ENCODE measurements around the gene CBX8.

Gene CBX8

DNA sequence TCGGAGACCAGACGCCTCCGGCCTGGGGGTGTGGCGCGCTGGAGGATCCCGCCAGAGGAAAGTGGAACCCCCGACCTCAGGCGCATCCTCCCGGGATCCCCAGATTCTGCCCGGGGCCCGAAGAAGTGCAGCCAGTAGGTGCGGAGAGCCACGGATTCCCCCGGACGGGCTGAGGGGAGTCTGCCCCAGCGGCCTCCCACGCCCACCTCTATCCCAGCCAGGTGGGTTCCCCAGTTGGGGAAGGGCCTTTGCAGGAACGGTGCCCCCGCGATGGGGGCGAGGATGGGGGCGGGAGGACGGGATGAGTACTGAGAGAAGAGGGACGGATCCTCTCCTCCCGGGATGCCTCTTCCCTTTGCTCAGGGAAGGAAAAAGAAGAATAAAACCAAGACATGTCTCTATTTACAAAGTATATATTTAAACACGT, 5.1 kb downstream of the CBX8 start:
- DNase-seq: no peak

DNA sequence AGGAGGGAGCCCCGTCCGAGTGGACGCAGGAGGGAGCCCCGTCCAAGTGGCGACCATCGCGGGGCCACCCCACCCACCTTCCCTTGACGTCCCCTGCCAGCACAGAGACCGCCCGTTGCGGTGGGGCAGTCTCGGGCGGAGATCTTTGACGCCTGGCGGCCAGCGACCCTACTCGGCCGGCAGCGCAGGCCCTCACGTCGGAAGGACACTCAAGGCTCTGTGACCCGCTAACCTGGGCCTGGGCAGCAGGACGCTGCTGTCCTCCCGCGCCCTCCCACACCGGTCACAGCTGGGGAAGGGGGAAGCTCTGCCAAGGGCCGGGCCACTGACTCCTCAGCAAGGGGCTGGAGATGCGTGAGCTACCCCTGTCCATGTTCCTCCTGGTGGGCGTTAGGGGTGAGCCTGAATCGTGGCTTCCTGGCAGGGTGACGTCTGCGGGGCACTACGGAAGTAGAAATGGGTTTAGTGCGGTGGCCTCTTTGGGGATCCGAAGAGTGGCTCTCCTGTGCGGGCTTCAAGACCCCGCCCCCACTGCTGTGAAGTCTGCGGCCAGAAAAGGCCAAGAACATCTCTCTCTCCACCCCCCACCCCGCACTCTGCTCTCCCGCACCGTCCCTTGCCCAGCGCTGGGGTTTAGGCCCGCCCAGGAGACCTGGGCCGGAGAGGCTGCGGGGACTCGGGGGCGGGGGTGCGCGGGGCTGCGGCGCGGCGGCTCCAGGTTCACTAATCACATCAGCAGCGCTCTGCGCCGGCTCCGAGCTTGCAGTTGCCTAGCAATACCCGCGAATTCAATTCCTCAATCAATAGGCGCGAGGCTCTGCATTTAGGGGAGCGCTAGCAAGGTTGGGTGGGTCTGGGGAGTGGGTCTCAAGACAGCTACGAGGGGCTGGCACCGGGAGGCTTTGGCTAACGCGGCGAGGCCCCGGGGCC, 5.8 kb downstream of the CBX8 start:
- no peak for DNase-seq

DNA sequence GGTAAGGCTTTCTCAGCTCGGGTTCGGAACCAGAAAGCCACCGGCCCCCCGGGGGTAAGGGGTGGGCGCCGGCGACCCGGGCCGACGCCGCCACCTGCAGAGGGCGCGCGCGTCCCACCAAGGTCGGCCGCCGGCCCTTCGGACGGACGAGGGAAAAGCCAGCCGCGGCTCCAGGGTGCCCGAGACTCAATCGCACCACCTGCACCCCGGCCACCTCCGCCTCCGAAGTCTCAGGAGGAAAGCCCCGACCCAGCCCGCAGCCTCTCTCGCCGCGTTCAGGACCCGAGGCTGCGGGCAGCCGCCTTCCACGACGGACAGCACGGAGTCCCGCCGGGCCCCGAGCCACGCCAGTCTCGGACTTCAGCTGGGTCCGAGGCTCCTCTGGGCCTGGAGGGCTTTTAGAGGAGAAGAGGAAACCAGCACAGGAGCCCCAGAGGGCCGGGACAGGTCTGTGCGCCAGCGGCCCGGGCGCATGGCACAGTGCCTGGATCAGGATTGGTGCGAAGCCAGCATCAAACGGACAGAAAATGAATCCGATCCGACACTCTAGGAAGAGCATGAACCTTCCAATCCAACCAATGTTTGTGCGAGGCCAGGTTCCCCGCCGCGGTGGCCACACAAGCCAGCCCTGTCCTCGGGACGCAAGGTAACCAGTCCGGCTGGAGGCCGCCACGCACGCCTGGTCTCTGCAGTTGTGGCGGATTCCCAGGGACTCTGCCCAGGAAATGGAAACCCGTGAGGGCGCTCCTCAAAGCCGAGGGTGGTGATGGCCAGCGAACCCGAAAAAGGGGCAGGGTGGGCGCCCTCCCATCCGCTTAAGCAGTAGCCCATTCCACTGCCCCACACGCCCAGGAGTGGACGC, 6.7 kb downstream of the CBX8 start:
- DNase-seq: no peak

DNA sequence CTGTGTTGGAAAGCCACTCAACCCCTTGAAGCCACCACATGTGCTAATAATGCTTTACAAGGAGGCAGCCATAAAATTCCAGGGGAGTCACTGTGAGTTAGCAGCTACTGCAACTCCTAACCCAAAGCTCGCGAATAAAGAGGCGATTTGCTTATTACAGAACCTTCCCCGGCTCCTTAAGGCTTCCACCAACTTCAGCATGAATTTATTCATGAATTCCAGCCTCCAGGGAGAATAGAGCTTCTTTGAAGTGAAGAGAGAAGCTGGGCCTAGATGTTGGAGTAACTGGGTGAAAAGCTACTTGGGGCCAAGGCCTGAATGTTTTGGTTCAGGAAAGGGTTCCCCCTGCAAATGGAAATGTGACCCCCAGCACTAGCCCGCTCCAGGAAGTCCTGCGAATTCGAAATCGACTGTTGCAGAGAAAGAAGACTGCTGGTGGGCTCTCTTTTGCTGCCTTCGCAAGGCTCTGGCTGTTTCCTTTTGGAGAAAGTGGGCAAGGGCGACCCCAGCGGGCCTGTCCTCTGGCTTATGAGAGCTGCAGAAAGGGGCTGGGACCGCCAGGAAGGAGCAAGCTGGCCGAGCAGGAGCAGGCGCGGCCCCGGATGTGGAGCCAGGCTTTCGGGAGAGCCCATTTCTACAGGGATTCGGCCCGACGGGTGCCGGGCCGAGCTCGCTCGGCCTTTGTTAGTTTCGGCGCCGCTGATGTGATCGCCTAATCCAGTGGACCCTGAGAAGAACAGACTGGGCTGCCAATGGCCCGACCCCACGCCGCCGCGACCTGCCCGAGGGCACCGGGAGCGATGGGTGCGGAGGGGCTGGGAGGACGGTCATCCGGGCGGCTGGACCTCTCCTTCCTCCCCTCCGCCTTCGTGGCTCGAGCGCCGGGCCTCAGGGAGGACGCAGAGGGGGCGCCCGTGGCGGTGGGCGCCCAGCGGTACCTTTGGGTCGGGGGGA, 7.6 kb downstream of the CBX8 start:
- no peak for DNase-seq

DNA sequence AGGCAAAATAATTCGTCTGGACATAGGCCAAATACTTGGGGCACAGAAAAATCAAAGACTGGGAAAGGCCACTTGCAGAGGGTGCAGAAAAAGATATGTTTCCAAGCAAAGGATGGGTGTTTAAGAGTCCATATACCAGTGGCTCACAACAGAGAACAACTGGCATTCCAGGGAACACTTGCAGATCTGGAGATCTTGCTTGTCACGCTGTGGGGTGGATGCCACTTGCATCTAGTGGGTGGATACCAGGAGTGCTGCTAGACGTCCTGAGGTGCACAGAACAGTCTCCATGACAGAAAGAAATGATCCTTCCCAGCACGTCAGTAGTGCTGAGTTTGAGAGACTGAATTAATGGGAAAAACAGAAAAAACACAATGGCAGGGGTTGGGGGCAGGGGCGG, 8.4 kb downstream of the CBX8 start:
- no peak for DNase-seq

DNA sequence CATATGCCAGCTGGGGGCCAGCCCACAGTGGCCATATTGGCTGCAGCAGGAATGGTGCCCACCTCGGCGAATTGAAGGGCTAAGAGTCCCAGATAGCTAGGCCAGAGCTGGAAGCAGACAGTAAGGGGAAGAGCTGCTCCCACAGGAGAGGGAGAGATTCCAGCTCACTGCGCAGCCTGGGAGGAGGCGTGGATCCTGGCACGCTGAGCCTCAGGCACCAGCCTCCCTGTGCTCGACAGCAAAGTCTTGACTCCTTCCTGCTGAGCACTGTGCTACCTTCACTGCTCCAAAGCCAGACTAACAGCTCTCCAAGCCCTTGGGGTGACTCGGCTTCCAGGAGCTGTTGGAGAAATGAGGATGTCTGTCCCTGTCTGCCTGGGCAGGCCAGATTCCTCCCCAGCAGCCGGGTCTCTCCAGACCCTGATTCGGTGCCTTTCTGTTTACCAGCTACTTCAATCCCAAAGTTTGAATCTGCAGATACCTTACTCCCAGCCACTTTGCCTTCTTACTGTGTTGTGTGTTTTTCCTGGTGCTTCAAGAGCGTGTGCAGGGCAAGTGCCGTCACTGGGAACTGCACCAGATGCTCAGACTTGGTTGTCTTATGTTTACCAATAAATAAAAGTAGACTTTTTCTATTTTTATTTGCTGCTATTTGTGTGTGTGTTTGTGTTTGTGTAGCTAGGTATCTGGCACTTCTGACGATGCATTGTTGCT, 9.8 kb downstream of the CBX8 start:
- DNase-seq: no peak

DNA sequence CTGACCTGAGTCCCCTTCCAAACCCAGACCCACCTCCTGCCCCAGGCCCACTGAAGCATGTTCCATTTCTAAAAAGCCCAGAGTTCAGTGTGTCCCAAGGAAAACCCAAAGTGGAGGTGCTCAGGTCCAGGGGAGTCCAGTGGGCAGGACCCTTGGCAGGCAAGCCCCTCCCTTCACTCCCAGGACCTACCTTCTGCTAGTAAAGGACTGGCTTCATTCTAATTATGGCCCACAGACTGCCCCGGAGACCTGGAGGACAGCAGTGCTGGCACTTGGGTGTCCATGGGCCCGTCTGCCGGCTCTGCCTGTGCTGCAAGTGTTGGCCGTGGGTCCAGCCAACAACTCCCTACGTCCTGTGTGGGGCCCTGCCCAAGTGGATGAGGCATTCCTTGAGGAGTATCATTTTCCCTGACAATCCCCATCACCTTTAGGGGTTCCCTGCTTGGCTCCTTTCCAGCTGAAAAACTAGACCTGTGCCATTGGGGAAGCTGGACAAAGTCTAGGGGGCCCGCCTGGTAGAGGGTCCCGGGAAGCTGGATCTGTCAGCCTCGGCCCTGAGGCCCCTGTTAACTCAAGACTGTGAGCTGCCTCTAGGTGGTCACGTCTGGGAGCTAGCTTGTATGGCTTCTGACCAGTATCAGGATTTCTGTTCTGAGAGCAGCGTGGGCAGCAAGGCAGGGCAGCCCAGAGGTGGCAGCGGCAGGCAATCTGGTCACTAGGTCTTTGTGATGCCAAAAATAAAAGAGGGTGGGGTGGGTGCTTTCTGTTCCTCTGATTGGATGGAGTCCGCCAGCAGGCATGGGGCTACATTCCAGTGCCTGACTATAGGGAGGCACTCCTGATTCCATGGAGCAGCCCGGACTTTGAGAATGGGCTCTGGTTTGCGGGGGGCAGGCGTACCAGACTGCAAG, 10.7 kb downstream of the CBX8 start:
- no peak for DNase-seq

DNA sequence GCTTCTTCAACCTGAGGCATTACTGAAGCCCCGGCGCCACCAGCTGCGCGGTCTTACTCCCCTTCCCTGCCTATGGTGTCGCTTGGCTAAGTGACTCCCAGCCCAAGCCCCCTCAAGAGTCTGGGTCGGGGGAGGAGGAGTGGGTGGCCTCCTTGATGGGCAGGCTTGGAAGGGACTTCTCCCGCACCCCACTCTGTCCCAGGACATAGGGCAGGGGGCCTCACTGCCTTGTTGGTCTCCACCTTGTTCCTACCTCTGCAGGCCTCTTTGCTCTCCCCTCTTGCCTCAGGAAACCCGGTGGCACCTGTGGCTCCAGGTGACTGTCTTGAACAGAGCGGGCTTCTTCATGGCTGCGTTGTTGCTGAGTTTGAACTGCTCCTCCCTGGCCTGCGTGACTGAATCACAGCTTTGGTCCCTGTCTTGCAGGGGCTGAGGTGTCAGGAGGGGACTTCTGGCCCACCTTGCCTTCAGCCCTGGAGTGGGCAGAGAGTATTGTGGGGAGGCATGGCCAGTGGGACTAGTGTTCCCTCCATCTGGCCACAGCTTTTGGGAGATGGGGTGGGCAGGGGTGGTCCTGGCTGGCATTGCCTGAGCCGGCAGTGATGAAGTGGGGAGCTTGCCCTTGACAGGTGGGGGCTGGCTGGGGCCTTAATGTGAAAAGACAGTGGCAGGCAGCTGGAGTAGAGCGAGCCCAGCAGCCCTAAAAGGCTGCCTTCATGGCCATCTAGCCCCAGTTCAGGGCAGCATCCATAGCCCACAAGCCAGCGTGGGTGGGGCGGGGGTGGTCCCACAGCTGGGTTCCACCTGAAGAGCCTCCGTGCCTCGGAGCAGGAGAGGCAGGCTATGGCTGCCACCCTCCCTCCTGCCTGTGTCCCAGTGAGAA, 11.6 kb downstream of the CBX8 start:
- no peak for DNase-seq

DNA sequence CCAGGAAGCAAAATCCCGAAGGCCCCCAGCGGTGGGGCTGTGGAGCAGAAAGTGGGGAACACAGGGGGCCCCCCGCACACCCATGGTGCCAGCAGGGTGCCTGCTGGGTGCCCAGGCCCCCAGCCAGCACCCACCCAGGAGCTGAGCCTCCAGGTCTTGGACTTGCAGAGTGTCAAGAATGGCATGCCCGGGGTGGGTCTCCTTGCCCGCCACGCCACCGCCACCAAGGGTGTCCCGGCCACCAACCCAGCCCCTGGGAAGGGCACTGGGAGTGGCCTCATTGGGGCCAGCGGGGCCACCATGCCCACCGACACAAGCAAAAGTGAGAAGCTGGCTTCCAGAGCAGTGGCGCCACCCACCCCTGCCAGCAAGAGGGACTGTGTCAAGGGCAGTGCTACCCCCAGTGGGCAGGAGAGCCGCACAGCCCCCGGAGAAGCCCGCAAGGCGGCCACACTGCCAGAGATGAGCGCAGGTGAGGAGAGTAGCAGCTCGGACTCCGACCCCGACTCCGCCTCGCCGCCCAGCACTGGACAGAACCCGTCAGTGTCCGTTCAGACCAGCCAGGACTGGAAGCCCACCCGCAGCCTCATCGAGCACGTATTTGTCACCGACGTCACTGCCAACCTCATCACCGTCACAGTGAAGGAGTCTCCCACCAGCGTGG, 12.4 kb downstream of the CBX8 start:
- DNase-seq: no peak

DNA sequence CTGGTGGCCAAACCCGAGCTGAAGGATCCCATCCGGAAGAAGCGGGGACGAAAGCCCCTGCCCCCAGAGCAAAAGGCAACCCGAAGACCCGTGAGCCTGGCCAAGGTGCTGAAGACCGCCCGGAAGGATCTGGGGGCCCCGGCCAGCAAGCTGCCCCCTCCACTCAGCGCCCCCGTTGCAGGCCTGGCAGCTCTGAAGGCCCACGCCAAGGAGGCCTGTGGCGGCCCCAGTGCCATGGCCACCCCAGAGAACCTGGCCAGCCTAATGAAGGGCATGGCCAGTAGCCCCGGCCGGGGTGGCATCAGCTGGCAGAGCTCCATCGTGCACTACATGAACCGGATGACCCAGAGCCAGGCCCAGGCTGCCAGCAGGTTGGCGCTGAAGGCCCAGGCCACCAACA, 13.0 kb downstream of the CBX8 start:
- DNase-seq: no peak

DNA sequence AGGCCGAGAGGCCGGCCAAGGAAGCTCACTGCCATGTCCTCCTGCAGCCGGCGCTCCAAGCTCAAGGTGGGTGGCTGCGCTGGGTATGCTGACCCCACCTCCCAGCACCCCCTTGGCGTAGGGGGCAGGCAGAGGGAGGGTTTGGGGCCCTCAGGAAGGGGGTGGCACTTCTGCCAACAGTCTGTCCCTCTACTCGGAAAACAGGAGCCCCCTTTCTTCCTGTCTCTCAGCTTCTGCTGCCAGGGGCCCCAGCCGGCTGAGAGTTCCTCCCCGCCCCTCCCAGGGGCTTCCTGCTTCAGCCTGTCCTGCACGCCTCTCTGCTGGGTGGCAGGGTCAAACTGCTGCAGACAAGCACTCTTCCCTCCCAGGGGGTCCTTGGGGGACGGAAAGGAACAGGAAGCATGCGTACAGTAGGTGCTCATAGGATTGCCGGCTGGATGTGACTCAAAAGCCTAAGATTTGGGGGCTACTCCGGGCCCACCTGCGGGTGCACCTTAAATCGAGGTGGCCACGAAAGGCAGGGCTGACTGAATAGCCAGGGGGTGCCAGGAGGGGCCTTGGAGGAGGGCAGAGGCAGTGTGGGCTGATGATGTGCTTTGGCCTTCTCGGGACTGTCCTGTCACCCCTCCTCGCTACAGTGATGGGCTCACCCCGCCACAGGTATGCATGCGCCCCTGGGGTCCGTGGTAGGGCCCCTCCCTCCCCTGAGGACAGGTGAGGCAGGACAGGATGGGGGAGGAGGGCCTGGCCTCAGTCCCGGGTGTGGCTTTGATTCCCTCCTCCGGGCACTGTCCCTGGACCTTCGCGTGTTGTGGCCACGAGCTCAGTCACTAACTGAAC, 14.9 kb downstream of the CBX8 start:
- no peak for DNase-seq

DNA sequence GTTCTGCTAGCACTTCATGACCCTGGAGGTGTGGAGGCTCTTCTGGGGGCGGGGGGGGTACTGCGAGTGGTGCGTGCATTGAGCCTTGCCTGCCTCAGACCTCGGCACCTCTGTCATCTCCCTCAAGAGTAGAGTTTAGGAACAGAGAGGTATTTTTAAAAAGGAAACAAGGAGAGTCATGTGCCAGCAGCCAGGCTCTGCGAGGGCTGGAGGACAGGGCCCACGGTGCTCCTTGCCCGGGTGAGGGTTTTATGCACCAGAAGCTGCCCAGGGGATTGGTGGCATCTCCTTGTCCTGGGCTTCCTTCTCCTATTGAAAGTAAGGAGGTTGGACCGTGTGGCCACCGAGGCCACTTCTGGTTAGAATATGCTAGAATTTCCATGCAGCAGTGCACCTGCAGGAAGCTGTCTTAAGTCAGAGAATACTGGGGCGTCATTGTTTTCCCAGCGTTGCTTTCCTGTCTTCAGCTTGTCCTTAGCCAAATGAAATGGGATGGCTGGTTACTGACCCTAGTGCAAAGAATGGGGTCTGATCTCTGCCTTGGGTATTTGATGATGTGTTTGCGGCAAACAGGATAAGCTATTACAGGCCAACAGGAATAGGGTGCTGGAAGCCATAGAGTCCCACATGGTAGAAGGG, 15.7 kb downstream of the CBX8 start:
- no peak for DNase-seq

DNA sequence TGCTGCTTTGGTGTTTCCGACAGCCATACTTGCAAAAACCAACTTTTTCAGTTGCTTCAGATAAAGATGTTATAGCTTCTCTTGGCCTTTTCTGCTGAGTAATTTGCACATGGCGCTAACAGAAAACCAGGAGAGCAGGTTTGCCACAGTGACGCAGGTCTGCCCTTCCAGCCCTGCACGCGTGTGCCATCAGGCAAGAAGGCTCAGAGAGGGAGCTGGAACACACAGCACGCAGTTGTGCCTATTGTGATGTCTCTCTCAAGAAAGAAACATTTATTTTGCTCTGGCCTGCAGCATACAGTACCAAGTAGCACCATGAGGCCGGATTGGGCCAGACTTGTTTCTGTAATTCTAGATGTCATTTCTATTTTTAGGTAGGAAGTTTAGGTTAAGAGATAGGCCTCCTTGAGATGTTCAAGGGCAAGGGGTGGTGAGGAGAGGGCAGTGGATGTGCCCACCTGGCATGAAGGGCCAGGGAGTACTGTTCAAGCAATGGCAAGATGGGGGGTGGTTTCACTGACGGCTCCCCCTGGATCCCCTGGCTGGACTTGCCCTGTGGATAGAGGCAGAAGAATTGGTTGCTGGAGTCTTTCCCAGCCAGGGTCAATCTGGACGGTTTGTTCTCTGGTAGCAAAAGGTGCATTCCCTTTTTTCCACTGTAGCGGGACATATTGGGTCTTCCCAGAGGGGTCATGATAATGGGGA, 17.1 kb downstream of the CBX8 start:
- no peak for DNase-seq

DNA sequence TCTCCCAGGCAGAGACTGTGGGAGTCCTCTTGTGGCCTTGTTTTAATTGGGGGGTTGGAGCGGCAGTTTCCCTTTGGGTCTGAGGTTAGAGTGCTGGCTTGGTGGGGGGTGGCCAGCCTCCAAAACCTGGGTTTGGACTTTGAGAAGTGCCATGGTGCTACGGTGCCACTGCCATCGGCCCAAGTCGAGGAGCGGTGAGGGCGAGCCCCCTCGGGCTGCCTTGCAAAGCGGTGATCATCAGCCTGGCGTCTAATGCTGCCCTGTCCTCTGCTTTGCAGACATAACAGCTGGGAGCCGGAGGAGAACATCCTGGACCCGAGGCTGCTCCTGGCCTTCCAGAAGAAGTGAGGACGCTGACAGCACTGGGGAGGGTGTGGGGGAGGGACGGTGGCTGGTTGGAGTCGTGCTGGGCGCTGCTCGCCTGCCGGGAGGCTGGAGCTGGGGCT, 17.8 kb downstream of the CBX8 start:
- no peak for DNase-seq

DNA sequence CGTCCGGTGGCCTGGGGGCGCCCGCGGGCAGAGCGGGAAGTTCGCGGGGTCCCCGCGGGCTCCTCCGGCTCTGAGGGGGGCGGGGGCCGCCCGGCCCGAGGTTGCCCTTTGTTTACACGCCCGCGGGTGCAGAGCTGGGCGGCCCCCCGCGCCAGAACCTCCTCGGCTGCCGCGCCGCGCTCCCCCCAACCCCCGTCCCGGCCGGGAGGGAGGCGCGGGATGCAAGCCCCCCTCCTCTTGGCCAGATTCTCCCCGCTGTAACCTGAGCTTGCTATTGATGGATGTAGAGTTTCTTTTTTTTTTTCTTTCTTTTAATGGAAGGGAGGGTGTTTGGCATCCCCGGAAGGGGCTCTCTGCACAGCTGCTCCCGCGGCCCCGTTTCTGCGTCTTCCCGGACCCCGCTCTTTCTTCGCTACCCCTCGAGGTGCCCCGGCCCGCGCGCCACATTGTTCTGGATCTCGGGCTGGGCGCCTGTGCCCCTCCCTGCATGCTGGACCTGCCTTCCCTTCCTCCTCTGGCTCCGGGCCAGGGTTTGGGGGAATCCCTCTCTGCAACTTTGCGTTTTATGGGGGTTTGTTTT, 18.3 kb downstream of the CBX8 start:
- no peak for DNase-seq

DNA sequence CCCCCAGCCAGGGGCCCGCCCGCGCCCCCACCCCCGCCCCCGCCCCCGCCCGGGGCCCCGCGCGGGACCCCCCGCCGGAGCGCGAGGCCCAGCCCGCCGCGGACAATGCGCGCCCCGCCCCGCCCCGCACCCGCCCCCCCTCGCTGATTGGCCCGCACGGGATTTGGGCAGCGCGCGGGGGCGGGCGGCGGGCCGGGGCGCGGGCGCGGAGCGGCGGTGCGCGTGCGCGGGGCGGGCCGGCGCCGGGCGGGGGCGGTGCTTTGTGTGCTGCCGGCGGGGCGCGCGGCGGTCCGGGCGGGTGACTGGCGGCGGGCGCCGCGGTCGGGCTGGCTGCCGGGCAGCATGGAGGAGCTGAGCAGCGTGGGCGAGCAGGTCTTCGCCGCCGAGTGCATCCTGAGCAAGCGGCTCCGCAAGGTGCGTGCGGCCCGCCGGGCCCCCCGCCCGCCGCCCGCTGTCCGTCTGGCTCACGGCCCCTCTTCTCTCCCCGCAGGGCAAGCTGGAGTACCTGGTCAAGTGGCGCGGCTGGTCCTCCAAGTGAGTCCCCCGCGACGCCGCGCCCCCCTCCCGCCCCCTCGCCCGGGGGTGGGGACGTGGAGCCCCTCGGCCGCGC, 18.9 kb downstream of the CBX8 start, which contains the start of gene CBX2:
Gene CBX2, plus strand, starts transcription at position 255 of the 610 bp plus-strand sequence. Its CDS starts 88 bp downstream, at position 343.
- peak; percentile 67 for DNase-seq
